Trophoblast cell (in vitro differentiated cells and primary cell): ENCODE data around the gene PPP1R1C.

ENCODE experiments used
- DNase-seq, 2 donors: peaks; one replicate each; pipeline ENCODE4 v3.0.0-alpha.2; 2016
- H2AFZ ChIP-seq: 2 replicates; pipeline ENCODE4 v1.6.1; 2013; ENCODE audit warnings: low read length, moderate library complexity, mild to moderate bottlenecking; ENCODE audit not compliant: insufficient read depth, poor library complexity
- H2AK5ac ChIP-seq: 2 replicates; pipeline ENCODE4 v1.6.1; 2013; ENCODE audit warnings: mild to moderate bottlenecking, low read length
- H2BK120ac ChIP-seq: 2 replicates; pipeline ENCODE4 v1.6.1; 2013; ENCODE audit warnings: low read length, mild to moderate bottlenecking, moderate library complexity; ENCODE audit not compliant: insufficient read depth, poor library complexity
- H2BK12ac ChIP-seq: 2 replicates; pipeline ENCODE4 v1.6.1; 2013; ENCODE audit warnings: mild to moderate bottlenecking, low read length, moderate library complexity
- H2BK5ac ChIP-seq: 2 replicates; pipeline ENCODE4 v1.6.1; 2013; ENCODE audit warnings: low read length, low read depth, moderate library complexity, mild to moderate bottlenecking; ENCODE audit not compliant: poor library complexity
- H3K14ac ChIP-seq: 2 replicates; pipeline ENCODE4 v1.6.1; 2013; ENCODE audit warnings: mild to moderate bottlenecking, low read length
- H3K18ac ChIP-seq: 2 replicates; pipeline ENCODE4 v1.6.1; 2013; ENCODE audit warnings: mild to moderate bottlenecking, low read length
- H3K23ac ChIP-seq: 2 replicates; pipeline ENCODE4 v1.6.1; 2013; ENCODE audit warnings: low read length
- H3K27ac ChIP-seq: 2 replicates; pipeline ENCODE4 v1.5.1; 2013; ENCODE audit warnings: low read depth, mild to moderate bottlenecking, inconsistent platforms, low read length, moderate library complexity
- H3K27me3 ChIP-seq: 2 replicates; pipeline ENCODE4 v1.6.1; 2013; ENCODE audit warnings: inconsistent platforms, mild to moderate bottlenecking, low read length, moderate library complexity; ENCODE audit not compliant: insufficient read depth
- H3K36me3 ChIP-seq, 2 experiments: 1 replicate in 1 of 2; 2 replicates in 1 of 2; pipeline ENCODE4 v1.6.1; 2013; ENCODE audit warnings: low read length in 2 of 2, mild to moderate bottlenecking in 2 of 2, moderate library complexity in 1 of 2; ENCODE audit not compliant: insufficient read depth in 2 of 2, control insufficient read depth in 1 of 2
- H3K4ac ChIP-seq: 2 replicates; pipeline ENCODE4 v1.6.1; 2013; ENCODE audit warnings: low read depth, mild to moderate bottlenecking, low read length, moderate library complexity
- H3K4me1 ChIP-seq, 2 experiments: 1 replicate in 1 of 2; 2 replicates in 1 of 2; pipeline ENCODE4 v1.6.1; 2013; ENCODE audit warnings: low read length in 2 of 2, mild to moderate bottlenecking in 2 of 2, moderate library complexity in 1 of 2; ENCODE audit not compliant: insufficient read depth in 2 of 2, control insufficient read depth in 1 of 2
- H3K4me2 ChIP-seq: 2 replicates; pipeline ENCODE4 v1.6.1; 2013; ENCODE audit warnings: inconsistent platforms, mild to moderate bottlenecking, low read length, moderate library complexity
- H3K4me3 ChIP-seq: 2 replicates; pipeline ENCODE4 v1.5.1; 2013; ENCODE audit warnings: mild to moderate bottlenecking, low read depth, low read length, inconsistent platforms
- H3K79me1 ChIP-seq: one replicate; pipeline ENCODE4 v1.6.1; 2013; ENCODE audit warnings: low read length
- H3K79me2 ChIP-seq: 2 replicates; pipeline ENCODE4 v1.6.1; 2013; ENCODE audit warnings: low read length, mild to moderate bottlenecking; ENCODE audit not compliant: control insufficient read depth, insufficient read depth, poor library complexity
- H3K9ac ChIP-seq: 2 replicates; pipeline ENCODE4 v1.6.1; 2013; ENCODE audit warnings: mild to moderate bottlenecking, low read length
- H3K9me3 ChIP-seq: 2 replicates; pipeline ENCODE4 v1.6.1; 2013; ENCODE audit warnings: low read depth, mild to moderate bottlenecking, control low read depth, inconsistent platforms, low read length; ENCODE audit not compliant: insufficient read depth
- H4K12ac ChIP-seq: 2 replicates; pipeline ENCODE4 v1.6.1; 2013; ENCODE audit warnings: low read depth, mild to moderate bottlenecking, low read length, moderate library complexity
- H4K8ac ChIP-seq: 2 replicates; pipeline ENCODE4 v1.6.1; 2013; ENCODE audit warnings: low read depth, mild to moderate bottlenecking, low read length, moderate library complexity
- H4K91ac ChIP-seq: one replicate; pipeline ENCODE4 v1.6.1; 2013; ENCODE audit warnings: low read depth, mild to moderate bottlenecking, low read length, moderate library complexity
- WGBS: extraction: QIAGEN DNeasy Blood & Tissue Kit; methylation state at CpG from one replicate; pipeline ENCODE4 v1.1.7; 2013; ENCODE audit warnings: missing lambda C conversion rate; ENCODE audit not compliant: insufficient read length, insufficient coverage; ENCODE audit errors: extremely low coverage; 5-methylcytosine and 5-hydroxymethylcytosine counted together

The PPP1R1C gene

GRCh38 chr2:181971032-181971431 lies 14.6 kb upstream of the PPP1R1C start:
- Histone ChIP-seq H4K91ac (no peak overlapping the region), H3K4ac (no peak overlapping the region), H3K18ac (no peak overlapping the region), H3K4me1 (no peaks in the 10 kb centered on the region), H3K79me1 (no peaks in the 10 kb centered on the region), H2BK12ac (no peak overlapping the region), H3K27me3 (no peaks in the 10 kb centered on the region), H3K79me2 (no peaks in the 10 kb centered on the region), H3K4me2 (no peak overlapping the region), H3K14ac (no peak overlapping the region), H2AFZ (no peak overlapping the region), H3K9ac (no peak overlapping the region), H3K9me3 (no peaks in the 10 kb centered on the region), H3K36me3 (no peaks in the 10 kb centered on the region), H3K23ac (no peak overlapping the region), H4K12ac (no peak overlapping the region), H2AK5ac (no peak overlapping the region), H2BK120ac (no peak overlapping the region), H4K8ac (no peak overlapping the region), H2BK5ac (no peak overlapping the region), H3K4me3 (no peak overlapping the region), H3K27ac (no peak overlapping the region)
- no CpG with 5 or more reads among the region's 3 CpGs for WGBS
- DNase-seq = no peak

GRCh38 chr2:181972431-181973170 lies 13.1 kb upstream of the PPP1R1C start:
- H3K79me2 ChIP-seq = no peaks in the 10 kb centered on the region
- no peak overlapping the region for H2BK5ac ChIP-seq
- no peak overlapping the region for H2BK120ac ChIP-seq
- no peak overlapping the region for H2AK5ac ChIP-seq
- no peaks in the 10 kb centered on the region for H3K36me3 ChIP-seq
- no peak overlapping the region for H2AFZ ChIP-seq
- H3K9me3 ChIP-seq = no peaks in the 10 kb centered on the region
- no peak overlapping the region for H3K4me2 ChIP-seq
- H3K4ac ChIP-seq = no peak overlapping the region
- no peak overlapping the region for H4K8ac ChIP-seq
- H3K9ac ChIP-seq = no peak overlapping the region
- no peak overlapping the region for H2BK12ac ChIP-seq
- H3K79me1 ChIP-seq = no peaks in the 10 kb centered on the region
- H3K18ac ChIP-seq = no peak overlapping the region
- H3K27ac ChIP-seq = no peak overlapping the region
- H3K14ac ChIP-seq = no peak overlapping the region
- no peak overlapping the region for H4K91ac ChIP-seq
- H4K12ac ChIP-seq = no peak overlapping the region
- no peaks in the 10 kb centered on the region for H3K27me3 ChIP-seq
- no peak for DNase-seq
- H3K4me3 ChIP-seq = no peak overlapping the region
- H3K4me1 ChIP-seq = no peaks in the 10 kb centered on the region
- no peak overlapping the region for H3K23ac ChIP-seq
- no CpG with 5 or more reads among the region's 5 CpGs for WGBS

DNA sequence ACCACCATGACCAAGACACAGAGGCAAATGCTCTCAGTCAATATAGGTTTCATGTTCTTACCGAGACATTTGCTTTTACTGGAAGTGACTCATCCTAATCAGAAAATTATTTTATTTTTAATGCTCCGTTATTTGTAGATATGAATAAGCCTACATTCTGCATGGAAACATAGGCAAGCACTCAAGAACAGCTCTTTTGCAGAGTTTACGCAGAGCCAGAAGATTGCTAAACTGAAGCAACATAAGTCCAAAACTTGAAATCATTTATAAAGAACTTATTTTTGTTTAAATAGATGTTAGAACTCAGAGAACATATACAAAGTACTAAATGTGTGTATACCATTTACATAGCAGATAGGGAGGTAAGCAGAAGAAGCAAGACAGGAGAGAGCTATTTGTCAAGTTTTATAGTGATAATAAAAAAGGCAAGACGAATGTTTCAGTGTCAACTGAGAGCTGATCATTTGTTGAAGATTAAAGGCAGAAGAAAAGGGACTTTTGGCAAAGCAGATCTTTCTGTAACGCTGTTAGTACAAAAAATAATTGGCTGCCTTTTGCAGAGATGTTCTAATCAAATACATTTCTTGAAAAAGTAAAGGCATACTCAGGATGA lies 12.4 kb upstream of the PPP1R1C start:
- Histone ChIP-seq H3K18ac (no peak overlapping the region), H3K79me1 (no peaks in the 10 kb centered on the region), H3K9me3 (no peaks in the 10 kb centered on the region), H3K4ac (no peak overlapping the region), H3K4me2 (no peak overlapping the region), H3K9ac (no peak overlapping the region), H2AK5ac (no peak overlapping the region), H3K23ac (no peak overlapping the region), H2BK120ac (no peak overlapping the region), H2BK12ac (no peak overlapping the region), H2BK5ac (no peak overlapping the region), H3K14ac (no peak overlapping the region), H4K91ac (no peak overlapping the region), H3K4me3 (no peak overlapping the region), H3K27ac (no peak overlapping the region), H3K79me2 (no peaks in the 10 kb centered on the region), H3K27me3 (no peaks in the 10 kb centered on the region), H4K12ac (no peak overlapping the region), H2AFZ (no peak overlapping the region), H3K4me1 (peaks cover 0 to 1% of the 10 kb centered on the region in 2 experiments), H4K8ac (no peak overlapping the region), H3K36me3 (no peaks in the 10 kb centered on the region)
- DNase-seq = no peak
- WGBS = no CpG with 5 or more reads among the region's 5 CpGs

DNA sequence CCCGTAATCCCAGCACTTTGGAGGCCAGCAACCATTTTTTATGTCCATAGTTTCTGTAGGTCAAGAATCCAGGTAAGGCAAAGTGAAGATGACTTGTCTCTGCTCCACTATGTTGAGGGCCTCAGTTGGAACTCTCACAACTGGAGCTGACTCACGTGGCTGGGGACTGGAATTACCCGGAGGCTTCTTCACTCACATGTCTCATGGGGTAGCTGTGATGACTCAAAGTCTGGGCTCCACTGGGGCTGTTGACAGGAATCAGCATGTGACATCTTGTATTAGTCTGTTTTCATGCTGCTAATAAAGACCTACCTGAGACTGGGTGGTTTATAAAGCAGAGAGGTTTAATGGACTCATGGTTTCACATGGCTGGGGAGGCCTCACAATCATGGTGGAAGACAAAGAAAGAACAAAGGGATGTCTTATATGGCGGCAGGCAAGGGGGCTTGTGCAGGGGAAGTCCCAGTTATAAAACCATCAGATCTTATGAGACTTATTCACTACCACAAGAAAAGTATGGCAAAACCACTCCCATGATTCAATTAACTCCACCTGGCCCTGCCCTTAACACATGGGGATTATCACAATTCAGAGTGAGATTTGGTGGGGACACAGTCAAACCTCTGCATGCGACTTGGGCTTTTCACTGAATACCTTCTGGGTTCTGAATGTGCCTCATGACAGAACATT lies 7.8 kb upstream of the PPP1R1C start:
- H4K12ac ChIP-seq = no peak overlapping the region
- WGBS = no CpG with 5 or more reads among the region's 5 CpGs

More for the DNA sequence above, 7.8 kb upstream of the PPP1R1C start:
- Histone ChIP-seq H3K9ac (no peak overlapping the region), H3K79me1 (no peaks in the 10 kb centered on the region), H3K36me3 (no peaks in the 10 kb centered on the region), H3K79me2 (no peaks in the 10 kb centered on the region), H4K8ac (no peak overlapping the region), H3K27ac (no peak overlapping the region), H3K4me2 (no peak overlapping the region), H4K91ac (no peak overlapping the region), H2BK5ac (no peak overlapping the region), H3K18ac (no peak overlapping the region), H2BK120ac (no peak overlapping the region), H3K23ac (no peak overlapping the region), H2AK5ac (no peak overlapping the region), H2BK12ac (no peak overlapping the region), H3K14ac (no peak overlapping the region), H2AFZ (no peak overlapping the region), H3K27me3 (no peaks in the 10 kb centered on the region), H3K9me3 (no peaks in the 10 kb centered on the region), H3K4me1 (peaks cover 0 to 4% of the 10 kb centered on the region in 2 experiments), H3K4ac (no peak overlapping the region), H3K4me3 (no peak overlapping the region)
- DNase-seq = peak; percentile 96 to 98
